PC-3 (cell line): ENCODE data around the gene ANKRD50. TPM values are rescaled to one million over a fixed set of nuclear protein-coding genes. Genes with fewer than 3 reads are reported as not detected.

Source experiments
- ATAC-seq: fragments of 200-7000 bp; cut with Tn5 transposase; 2 replicates; pipeline ENCODE4 v1.9.1; 2020; ENCODE audit warnings: mild to moderate bottlenecking, moderate library complexity
- BruUV-seq: library from RNA; stranded (reverse); fragments of 400-500 nt; replicated peaks from 2 replicates; lab custom pipeline; 2021; lab: Mats Ljungman, UMichigan
- CTCF ChIA-PET: fragments of 300-600 bp; sonication (Branson Sonifier 250); formaldehyde crosslinking; loops from one replicate; lab custom pipeline; 2022; ENCODE audit warnings: antibody characterized with exemption; lab: Charles Lee
- POLR2A ChIA-PET: fragments of 300-600 bp; sonication (Branson Sonifier 250); formaldehyde crosslinking; loops from one replicate; lab custom pipeline; 2022; ENCODE audit warnings: antibody characterized with exemption; ENCODE audit not compliant: unreplicated experiment; lab: Charles Lee
- DNase-seq: peaks from one replicate; pipeline ENCODE4 v3.0.0-alpha.2; 2015
- H2AFZ ChIP-seq: fragments of 300-600 bp; sonication (generic); 2 replicates; pipeline ENCODE4 v1.6.0; 2016; ENCODE audit warnings: antibody characterized with exemption, low read length
- H3F3A ChIP-seq: fragments of 300-600 bp; sonication (generic); one replicate; pipeline ENCODE4 v1.6.0; 2017; ENCODE audit warnings: antibody characterized with exemption, low read length, control low read depth, mild to moderate bottlenecking; ENCODE audit not compliant: unreplicated experiment
- H3K27ac ChIP-seq: fragments of 300-600 bp; sonication (generic); 2 replicates; pipeline ENCODE4 v1.5.1; 2016; ENCODE audit warnings: mild to moderate bottlenecking, low read length
- H3K27me3 ChIP-seq: fragments of 300-600 bp; sonication (generic); 2 replicates; pipeline ENCODE4 v1.6.1; 2016; ENCODE audit warnings: low read length, mixed read lengths
- H3K36me3 ChIP-seq: fragments of 300-600 bp; sonication (generic); 2 replicates; pipeline ENCODE4 v1.6.1; 2016; ENCODE audit warnings: low read depth, mixed run types, low read length, mixed read lengths
- H3K4me1 ChIP-seq: fragments of 300-600 bp; sonication (generic); 2 replicates; pipeline ENCODE4 v1.5.1; 2016; ENCODE audit warnings: low read length; ENCODE audit not compliant: insufficient read depth
- H3K4me2 ChIP-seq: fragments of 300-600 bp; sonication (generic); 2 replicates; pipeline ENCODE4 v1.6.0; 2016; ENCODE audit warnings: low read length
- H3K4me3 ChIP-seq: fragments of 300-600 bp; sonication (generic); 2 replicates; pipeline ENCODE4 v1.5.1; 2016; ENCODE audit warnings: mild to moderate bottlenecking, low read length, mixed read lengths
- H3K79me2 ChIP-seq: fragments of 300-600 bp; sonication (generic); 2 replicates; pipeline ENCODE4 v1.6.1; 2017; ENCODE audit warnings: low read length, mixed read lengths
- H3K9ac ChIP-seq: fragments of 300-600 bp; sonication (generic); 2 replicates; pipeline ENCODE4 v1.6.0; 2016; ENCODE audit warnings: mild to moderate bottlenecking, low read length
- H3K9me2 ChIP-seq: fragments of 300-600 bp; sonication (generic); replicated peaks from 2 replicates; pipeline ENCODE4 v1.6.1; 2016; ENCODE audit warnings: mixed run types, low read length, mixed read lengths
- H3K9me3 ChIP-seq: fragments of 300-600 bp; sonication (generic); 2 replicates; pipeline ENCODE4 v1.6.1; 2016; ENCODE audit warnings: low read length, mixed read lengths
- H4K20me1 ChIP-seq: fragments of 300-600 bp; sonication (generic); 2 replicates; pipeline ENCODE4 v1.6.1; 2016; ENCODE audit warnings: low read length, mixed read lengths
- CTCF ChIP-seq: fragments of 300-600 bp; sonication (generic); conservative IDR thresholded peaks from 2 replicates; pipeline ENCODE4 v1.5.1; 2017; ENCODE audit warnings: antibody characterized with exemption, low read depth, mild to moderate bottlenecking, low read length
- EZH2 ChIP-seq: fragments of 300-600 bp; sonication (generic); IDR thresholded peaks from one replicate; pipeline ENCODE4 v1.6.1; 2017; ENCODE audit warnings: antibody characterized with exemption, mild to moderate bottlenecking, low read length; ENCODE audit not compliant: unreplicated experiment
- EZH2phosphoT487 ChIP-seq: fragments of 300-600 bp; sonication (generic); IDR thresholded peaks from 2 replicates; pipeline ENCODE4 v1.6.1; 2018; ENCODE audit warnings: mild to moderate bottlenecking, antibody characterized with exemption, low read length, borderline replicate concordance
- intact Hi-C: fragments of 100-400 bp; cut with micrococcal nuclease; formaldehyde crosslinking; loops from 2 replicates; pipeline ENCODE4 v1.9.0; 2023
- total RNA-seq: library from RNA; depleted of rRNA; stranded (reverse); fragments of >200 nt; gene quantifications from 2 replicates; pipeline ENCODE4 v1.2.3, GENCODE V29; 2014

The ANKRD50 gene
- total RNA-seq, 1 experiment from 2014 or later, result 26.3 TPM

DNA sequence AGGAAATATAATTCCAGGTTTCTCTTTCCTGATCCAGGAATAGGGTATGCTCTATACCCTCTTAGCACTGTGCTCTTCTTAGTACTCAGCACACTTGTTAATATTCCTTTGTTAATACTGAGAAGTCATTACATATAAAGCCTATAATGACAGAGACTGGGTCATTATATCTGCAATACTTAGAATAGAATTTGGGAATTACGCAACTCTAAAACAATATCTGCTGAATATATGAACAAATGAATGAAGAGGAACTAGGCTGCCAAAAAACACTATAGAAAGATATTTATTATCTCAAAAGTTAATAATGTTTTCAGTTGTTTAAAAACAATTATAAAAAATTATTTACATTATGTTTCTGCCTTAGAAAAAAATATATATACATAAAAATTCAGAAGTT, 36.4 kb upstream of the ANKRD50 start:
- Histone ChIP-seq H3K4me3 (no peak overlapping the region), H3K9me2 (no peaks in the 10 kb centered on the region), H3K4me1 (peaks cover 4% of the 10 kb centered on the region), H3K9ac (no peak overlapping the region), H4K20me1 (no peaks in the 10 kb centered on the region), H3K79me2 (no peaks in the 10 kb centered on the region), H3K36me3 (no peaks in the 10 kb centered on the region), H3K27me3 (no peaks in the 10 kb centered on the region), H3K27ac (no peak overlapping the region), H2AFZ (no peak overlapping the region), H3F3A (no peaks in the 10 kb centered on the region), H3K4me2 (no peak overlapping the region), H3K9me3 (no peaks in the 10 kb centered on the region)
- DNase-seq, result no peak
- intact Hi-C loops, result no loop called here
- TF ChIP-seq CTCF (no peak), EZH2 (no peak), EZH2phosphoT487 (no peak)
- ChIA-PET CTCF (no interaction called here), POLR2A (no interaction called here)
- no peak for ATAC-seq
- BruUV-seq, result no TSS peak

DNA sequence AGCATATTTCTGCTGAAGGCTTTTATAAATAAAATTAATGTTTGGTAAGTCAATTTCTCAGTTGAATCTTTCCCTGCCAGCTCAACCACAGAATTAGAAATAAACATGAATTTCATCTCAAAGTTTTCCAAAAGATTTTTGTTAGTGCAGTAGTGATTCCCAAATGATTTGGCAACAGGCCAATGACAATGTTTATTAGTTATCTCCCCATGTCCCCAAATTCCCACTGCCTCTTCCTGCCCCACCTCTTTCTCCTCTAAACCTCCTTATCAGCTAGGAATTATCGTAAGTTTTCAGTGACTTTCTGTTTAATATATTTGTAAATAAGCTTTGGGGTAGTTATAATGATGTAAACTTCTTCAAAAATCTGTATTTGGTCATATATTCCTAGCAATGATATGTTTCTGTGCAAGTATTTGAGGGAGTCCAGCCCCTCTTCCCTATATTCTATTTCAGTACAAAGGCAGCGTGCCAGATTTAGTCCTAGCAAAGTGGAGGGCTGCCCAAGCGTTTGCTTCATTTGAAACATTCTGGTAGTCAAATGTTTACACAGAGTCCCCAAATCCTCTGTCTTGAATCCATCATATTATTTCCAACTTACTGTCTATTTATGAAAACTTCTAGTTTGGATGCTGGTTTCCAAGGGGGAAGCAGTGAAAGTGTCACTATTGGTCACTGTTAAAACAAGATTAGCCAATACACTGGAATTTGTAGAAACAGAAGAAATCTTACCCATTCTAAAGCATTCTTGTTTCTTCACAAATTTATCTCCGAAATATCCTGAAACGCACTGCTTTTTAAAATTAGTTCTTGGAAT, 33.7 kb upstream of the ANKRD50 start:
- intact Hi-C loops, result no loop called here
- no peaks in the 10 kb centered on the region for H3K27me3 ChIP-seq

More for the DNA sequence above, 33.7 kb upstream of the ANKRD50 start:
- ATAC-seq (no peak), DNase-seq (no peak)
- no peak overlapping the region for H3K9ac ChIP-seq
- no peaks in the 10 kb centered on the region for H4K20me1 ChIP-seq
- H3K9me3 ChIP-seq, result no peaks in the 10 kb centered on the region
- H3K4me2 ChIP-seq, result no peak overlapping the region
- H3K79me2 ChIP-seq, result no peaks in the 10 kb centered on the region
- no TSS peak for BruUV-seq
- H2AFZ ChIP-seq, result no peak overlapping the region
- H3K27ac ChIP-seq, result no peak overlapping the region
- H3K4me1 ChIP-seq, result no peaks in the 10 kb centered on the region
- H3K9me2 ChIP-seq, result no peaks in the 10 kb centered on the region
- no peak overlapping the region for H3K4me3 ChIP-seq
- ChIA-PET POLR2A (no interaction called here), CTCF (no interaction called here)
- H3K36me3 ChIP-seq, result no peaks in the 10 kb centered on the region
- TF ChIP-seq EZH2phosphoT487 (no peak), EZH2 (no peak), CTCF (no peak)
- H3F3A ChIP-seq, result no peaks in the 10 kb centered on the region
